NOMO-1 treated with dmso at 0.1 percent for 144 hours (cell line): ENCODE data around the gene MRPS9.

ENCODE experiments used
- DNase-seq: peaks from one replicate; lab custom pipeline; 2025; ENCODE audit not compliant: unreplicated experiment; lab: John Stamatoyannopoulos, UW

The MRPS9 gene

GRCh38 chr2:105078906-105079495 is 41.1 kb downstream of the MRPS9 start:
- DNase-seq, result no peak

- no peak for DNase-seq
Observed at GRCh38 chr2:105080461-105080860, 42.6 kb downstream of the MRPS9 start.

GRCh38 chr2:105081006-105081601 is 43.2 kb downstream of the MRPS9 start:
- DNase-seq, result no peak

- DNase-seq, result no peak
Observed at GRCh38 chr2:105082107-105082506, 44.2 kb downstream of the MRPS9 start.

GRCh38 chr2:105085525-105085924 is 47.7 kb downstream of the MRPS9 start:
- no peak for DNase-seq

GRCh38 chr2:105087273-105087672 is 49.4 kb downstream of the MRPS9 start:
- DNase-seq, result no peak

GRCh38 chr2:105090091-105090490 is 52.2 kb downstream of the MRPS9 start:
- peak; percentile 14 for DNase-seq

- DNase-seq, result no peak
Observed at GRCh38 chr2:105092797-105093196, 54.9 kb downstream of the MRPS9 start.

- DNase-seq, result no peak
Observed at GRCh38 chr2:105099153-105099552, 61.3 kb downstream of the MRPS9 start.

GRCh38 chr2:105100046-105100840 is 62.4 kb downstream of the MRPS9 start:
- DNase-seq, result peak; percentile 78

- no peak for DNase-seq
Observed at GRCh38 chr2:105102001-105102400, 64.1 kb downstream of the MRPS9 start.

GRCh38 chr2:105102963-105103421 is 65.1 kb downstream of the MRPS9 start:
- DNase-seq, result no peak

GRCh38 chr2:105103481-105103880 is 65.6 kb downstream of the MRPS9 start:
- no peak for DNase-seq

GRCh38 chr2:105104208-105104731 is 66.4 kb downstream of the MRPS9 start:
- DNase-seq, result no peak

- DNase-seq, result no peak
Observed at GRCh38 chr2:105110295-105110829, 72.5 kb downstream of the MRPS9 start.

GRCh38 chr2:105111365-105112150 is 73.7 kb downstream of the MRPS9 start:
- no peak for DNase-seq

- DNase-seq, result no peak
Observed at GRCh38 chr2:105112345-105112744, 74.5 kb downstream of the MRPS9 start.

- no peak for DNase-seq
Observed at GRCh38 chr2:105113616-105114291, 75.9 kb downstream of the MRPS9 start.

- DNase-seq, result no peak
Observed at GRCh38 chr2:105114551-105114950, 76.7 kb downstream of the MRPS9 start.

GRCh38 chr2:105116348-105116747 is 78.5 kb downstream of the MRPS9 start:
- DNase-seq, result no peak
